Stomach (tissue), 9 donors: Measurements from ENCODE around the gene PPP1R36. TPM values are rescaled to one million over a fixed set of nuclear protein-coding genes. Genes with fewer than 3 reads are reported as not detected.
"Not testable (repeated sequence)": the region's sequence is repeated elsewhere in the genome, so short reads cannot be mapped to it uniquely, and the experiment has no call there.

Experiments
- DNase-seq, 2 donors: peaks; one replicate each; pipeline versions ENCODE4 v3.0.0 to v3.0.0-alpha.2; 2013 to 2019
- H3K27ac ChIP-seq, 5 donors: fragments of 200-600 bp in 4 of 5; sonication (generic) in 4 of 5; one replicate each; pipeline ENCODE4 v1.5.1; 2013 to 2019; ENCODE audit warnings: mild to moderate bottlenecking in 1 of 5, moderate library complexity in 1 of 5
- H3K27me3 ChIP-seq, 3 donors: fragments of 200-600 bp; sonication (generic); one replicate each; pipeline ENCODE4 v1.5.1; 2017 to 2019; ENCODE audit warnings: mixed run types in 1 of 3
- H3K36me3 ChIP-seq, 4 donors: fragments of 200-600 bp; sonication (generic); 1 replicate in 3 of 4; 2 replicates in 1 of 4; pipeline ENCODE4 v1.5.1; 2016 to 2019
- H3K4me1 ChIP-seq, 4 donors: fragments of 200-600 bp; sonication (generic); one replicate each; pipeline ENCODE4 v1.5.1; 2016 to 2019
- H3K4me3 ChIP-seq, 4 donors: fragments of 200-600 bp; sonication (generic) in 3 of 4; one replicate each; pipeline ENCODE4 v1.5.1; 2016 to 2019; ENCODE audit warnings: mild to moderate bottlenecking in 1 of 4
- H3K9me3 ChIP-seq, 4 donors: fragments of 200-600 bp; sonication (generic); one replicate each; pipeline ENCODE4 v1.5.1; 2016 to 2019
- EP300 ChIP-seq: sonication (generic); formaldehyde crosslinking; IDR thresholded peaks from one replicate; pipeline ENCODE4 v1.6.1; 2017; ENCODE audit warnings: antibody characterized with exemption
- POLR2A ChIP-seq, 4 donors: fragments of 450-650 bp; IDR thresholded peaks; one replicate each; pipeline ENCODE4 v1.6.1; 2016; ENCODE audit warnings: antibody characterized with exemption in 4 of 4, control low read depth in 2 of 4, mild to moderate bottlenecking in 1 of 4, moderate library complexity in 1 of 4
- POLR2AphosphoS5 ChIP-seq, 3 donors: sonication (generic); formaldehyde crosslinking; IDR thresholded peaks; one replicate each; pipeline ENCODE4 v1.6.1; 2016; ENCODE audit warnings: antibody characterized with exemption in 3 of 3
- WGBS, 5 donors: extraction: QIAGEN DNeasy Blood & Tissue Kit in 3 of 5; methylation state at CpG; one replicate each; pipeline versions ENCODE4 v1.1.5 to v1.1.7; 2013 to 2018; 5-methylcytosine and 5-hydroxymethylcytosine counted together
- intact Hi-C: fragments of 100-400 bp; cut with DNase I; formaldehyde crosslinking; loops from one replicate; pipeline ENCODE4 v1.15.1; 2023; ENCODE audit warnings: low total_unique reads
- polyA plus RNA-seq, 3 donors: library from polyadenylated mRNA; stranded (reverse); fragments of 200-250 nt; gene quantifications; one replicate each; pipeline ENCODE4 v1.2.3, GENCODE V29; 2013
- total RNA-seq, 5 donors: library from RNA; depleted of rRNA; stranded (reverse); fragments of >200 nt; gene quantifications; one replicate each; pipeline versions ENCODE4 v1.1.0 to v1.2.3, GENCODE V29; 2014 to 2016
- TF ChIP-seq, protein P1 (sequence below), 7 experiments: fragments of 450-650 bp in 4 of 7; fragments of 200-600 bp in 3 of 7; sonication (generic) in 3 of 7; IDR thresholded peaks; one replicate each; pipeline ENCODE4 v1.5.1; 2016 to 2019; ENCODE audit warnings: antibody characterized with exemption in 7 of 7, control low read depth in 2 of 7, mild to moderate bottlenecking in 1 of 7
- donor health status: healthy with polysubstance abuse.
- donor health status: Bipolar disorder and iron deficiency.
- donor health status: healthy.

The PPP1R36 gene
- total and polyA plus RNA-seq, 8 donors: 3.2 to 13.1 (median 6.2) TPM; not detected in 3

DNA sequence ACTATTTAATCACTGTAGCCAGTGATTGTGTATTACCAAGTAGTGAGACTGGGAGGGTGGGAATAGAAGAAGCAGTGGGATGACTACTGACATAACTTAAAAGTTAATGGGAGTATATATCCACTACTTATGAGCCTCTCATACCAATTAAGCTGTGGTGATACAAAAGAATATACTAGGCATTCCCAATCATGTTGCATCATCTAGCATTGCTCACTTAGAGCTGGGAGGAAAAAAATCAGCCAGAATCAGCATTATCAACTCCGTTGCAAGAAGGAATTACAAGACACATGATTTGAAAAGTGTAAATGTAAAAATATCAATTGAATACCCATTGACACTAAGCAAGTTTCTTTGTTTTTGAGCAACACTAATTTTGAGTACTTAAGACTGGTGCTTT, 745 bp upstream of the PPP1R36 start:
- DNase-seq: no peak
- Histone ChIP-seq H3K4me1 (peaks cover 0 to 36% (median 14%) of the 10 kb centered on the region in 4 donors), H3K36me3 (no peaks in the 10 kb centered on the region), H3K27ac (peak overlapping the region in 3 of 5 donors; percentile 70 to 84 (median 79)), H3K27me3 (peaks cover 0 to 8% (median 8%) of the 10 kb centered on the region in 3 donors), H3K9me3 (no peaks in the 10 kb centered on the region), H3K4me3 (no peak overlapping the region)
- intact Hi-C loops: no loop called here
- 85 to 95% (median 89%) methylated on average over 1 of the region's 1 CpG for WGBS, 5 donors
- TF ChIP-seq POLR2A (IDR thresholded peaks at IDR 0.05) (no peak), EP300 (no peak), POLR2AphosphoS5 (IDR thresholded peaks at IDR 0.05) (no peak)
- TF ChIP-seq, protein P1, sequence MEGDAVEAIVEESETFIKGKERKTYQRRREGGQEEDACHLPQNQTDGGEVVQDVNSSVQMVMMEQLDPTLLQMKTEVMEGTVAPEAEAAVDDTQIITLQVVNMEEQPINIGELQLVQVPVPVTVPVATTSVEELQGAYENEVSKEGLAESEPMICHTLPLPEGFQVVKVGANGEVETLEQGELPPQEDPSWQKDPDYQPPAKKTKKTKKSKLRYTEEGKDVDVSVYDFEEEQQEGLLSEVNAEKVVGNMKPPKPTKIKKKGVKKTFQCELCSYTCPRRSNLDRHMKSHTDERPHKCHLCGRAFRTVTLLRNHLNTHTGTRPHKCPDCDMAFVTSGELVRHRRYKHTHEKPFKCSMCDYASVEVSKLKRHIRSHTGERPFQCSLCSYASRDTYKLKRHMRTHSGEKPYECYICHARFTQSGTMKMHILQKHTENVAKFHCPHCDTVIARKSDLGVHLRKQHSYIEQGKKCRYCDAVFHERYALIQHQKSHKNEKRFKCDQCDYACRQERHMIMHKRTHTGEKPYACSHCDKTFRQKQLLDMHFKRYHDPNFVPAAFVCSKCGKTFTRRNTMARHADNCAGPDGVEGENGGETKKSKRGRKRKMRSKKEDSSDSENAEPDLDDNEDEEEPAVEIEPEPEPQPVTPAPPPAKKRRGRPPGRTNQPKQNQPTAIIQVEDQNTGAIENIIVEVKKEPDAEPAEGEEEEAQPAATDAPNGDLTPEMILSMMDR (IDR thresholded peaks at IDR 0.05): no peak

DNA sequence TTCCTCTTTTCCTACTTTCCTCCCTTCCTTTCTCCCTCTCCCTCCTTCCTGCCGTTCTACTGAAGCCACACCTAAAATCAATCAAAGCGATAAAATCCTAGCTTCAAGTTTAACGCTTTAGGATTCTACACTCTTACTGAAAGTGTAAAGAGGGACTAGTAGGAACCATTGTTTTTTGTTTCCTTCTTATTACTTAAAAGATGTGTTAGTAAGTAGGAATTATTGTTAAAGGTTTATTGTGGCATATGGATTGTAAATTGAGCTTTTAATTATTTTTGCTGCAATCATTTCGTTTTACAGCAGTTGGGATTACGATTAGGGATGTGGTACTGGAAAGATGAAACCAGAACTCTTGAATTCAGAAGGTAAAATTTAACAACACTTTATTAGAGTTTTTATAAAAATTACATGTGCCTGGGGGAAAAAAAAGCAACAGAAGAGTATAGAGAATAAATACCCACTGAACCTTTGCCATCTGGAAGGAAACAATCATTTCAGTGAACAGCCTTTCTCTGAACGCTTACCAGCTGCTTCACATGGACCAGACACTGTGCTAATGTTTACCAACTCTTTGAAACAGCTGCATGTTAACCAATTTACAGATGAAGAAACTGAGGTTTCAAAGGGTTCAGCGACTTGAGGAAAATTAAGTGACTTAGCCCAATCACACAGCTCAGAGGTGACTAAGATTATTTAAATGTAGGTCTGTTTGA, 1.0 kb downstream of the PPP1R36 start:
- TF ChIP-seq, protein P1 (IDR thresholded peaks at IDR 0.05): no peak
- TF ChIP-seq EP300 (no peak), POLR2A (IDR thresholded peaks at IDR 0.05) (no peak), POLR2AphosphoS5 (IDR thresholded peaks at IDR 0.05) (no peak)
- peak overlapping the region; percentile 70 to 84 (median 81) for H3K27ac ChIP-seq
- H3K36me3 ChIP-seq: no peaks in the 10 kb centered on the region
- 40 to 48% (median 43%) methylated on average over 7 of the region's 7 CpGs for WGBS, 5 donors
- no peaks in the 10 kb centered on the region for H3K9me3 ChIP-seq
- intact Hi-C loops: loop anchor here (10.0 kb wide), 1 partner anchor 84 kb away; no protein-coding TSS in a partner anchor
- H3K4me3 ChIP-seq: peak overlapping the region; percentile 42 to 62 (median 47)
- peaks cover 0 to 23% (median 12%) of the 10 kb centered on the region in 4 donors for H3K4me1 ChIP-seq
- peaks cover 0 to 8% (median 8%) of the 10 kb centered on the region in 3 donors for H3K27me3 ChIP-seq
- DNase-seq: peak in 1 of 2 donors; percentile 12

DNA sequence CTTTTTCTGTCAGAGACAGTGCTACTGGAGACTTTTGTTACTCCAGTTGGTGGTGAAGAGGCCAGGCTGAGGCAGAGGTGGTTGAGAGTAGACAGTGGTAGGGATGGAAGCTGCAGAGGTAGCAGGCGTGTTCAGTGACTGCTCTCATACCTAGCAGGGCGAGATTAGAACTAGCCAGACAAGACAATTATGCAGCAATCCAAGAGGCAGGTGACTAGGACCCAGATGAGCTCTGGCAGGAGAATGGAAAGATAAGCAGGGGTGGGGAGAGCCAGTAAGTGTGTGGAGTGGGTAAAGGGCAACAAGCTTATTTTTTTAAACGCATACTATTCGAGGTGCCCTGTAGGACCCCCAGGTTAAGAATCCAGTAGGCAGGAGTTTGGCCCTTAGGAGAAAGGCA, 4.8 kb downstream of the PPP1R36 start:
- Histone ChIP-seq H3K4me1 (peaks cover 0 to 16% (median 8%) of the 10 kb centered on the region in 4 donors), H3K36me3 (no peaks in the 10 kb centered on the region), H3K27me3 (peaks cover 0 to 8% (median 8%) of the 10 kb centered on the region in 3 donors), H3K27ac (no peak overlapping the region), H3K4me3 (no peak overlapping the region), H3K9me3 (no peaks in the 10 kb centered on the region)
- 43 to 61% (median 47%) methylated on average over 4 of the region's 4 CpGs for WGBS, 5 donors
- no peak for DNase-seq
- intact Hi-C loops: loop anchor here (10.0 kb wide), 1 partner anchor 80 kb away; no protein-coding TSS in a partner anchor
- TF ChIP-seq, protein P1 (IDR thresholded peaks at IDR 0.05): no peak
- no peak for TF ChIP-seq POLR2A (IDR thresholded peaks at IDR 0.05)
- TF ChIP-seq POLR2AphosphoS5 (IDR thresholded peaks at IDR 0.05): no peak
- TF ChIP-seq EP300: no peak

DNA sequence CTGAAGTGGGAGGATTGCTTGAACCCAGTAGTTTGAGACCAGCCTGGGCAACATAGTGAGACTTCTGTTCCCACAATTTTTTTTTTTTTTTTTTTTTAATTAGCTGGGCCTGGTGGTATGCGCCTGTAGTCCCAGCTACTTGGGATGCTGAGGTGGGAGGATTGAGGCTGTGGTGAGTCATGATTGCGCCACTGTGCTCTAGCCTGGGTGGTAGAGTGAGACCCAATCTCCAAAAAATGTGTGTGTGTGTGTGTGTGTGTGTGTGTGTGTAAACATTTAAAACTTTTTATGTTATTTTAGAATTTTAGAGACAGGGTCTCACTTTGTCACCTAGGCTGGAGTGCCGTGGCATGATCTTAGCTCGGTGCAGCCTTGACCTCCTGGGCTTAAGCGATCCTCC, 6.8 kb downstream of the PPP1R36 start:
- WGBS, 5 donors: 94 to 98% (median 97%) methylated on average over 5 of the region's 5 CpGs
- intact Hi-C loops: loop anchor here (10.0 kb wide), 1 partner anchor 78 kb away; no protein-coding TSS in a partner anchor

DNA sequence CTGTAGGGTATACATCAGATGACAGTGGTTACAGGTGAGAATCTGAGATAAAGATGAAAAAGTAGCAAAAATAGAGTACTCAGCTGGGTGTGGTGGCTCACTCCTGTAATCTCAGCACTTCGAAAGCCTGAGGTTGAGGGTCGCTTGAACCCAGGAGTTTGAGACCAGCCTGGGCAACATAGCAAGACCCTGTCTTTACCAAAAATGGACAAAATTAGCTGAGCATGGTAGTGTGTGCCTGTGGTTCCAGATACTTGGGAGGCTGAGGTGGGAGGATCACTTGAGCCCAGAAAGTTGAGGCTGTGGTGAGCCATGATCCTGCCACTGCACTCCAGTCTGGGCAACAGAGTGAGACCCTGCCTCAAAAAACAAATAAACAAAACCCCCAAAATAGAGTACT, 8.5 kb downstream of the PPP1R36 start:
- not testable (repeated sequence) for H3K4me1 ChIP-seq, DNase-seq
- intact Hi-C loops: loop anchor here (10.0 kb wide), 1 partner anchor 77 kb away; no protein-coding TSS in a partner anchor

More for the DNA sequence above, 6.8 kb downstream of the PPP1R36 start:
- no peaks in the 10 kb centered on the region for H3K27me3 ChIP-seq
- TF ChIP-seq, protein P1 (IDR thresholded peaks at IDR 0.05): no peak
- no peaks in the 10 kb centered on the region for H3K4me1 ChIP-seq
- H3K36me3 ChIP-seq: no peaks in the 10 kb centered on the region
- no peak overlapping the region for H3K27ac ChIP-seq
- no peak for DNase-seq
- H3K9me3 ChIP-seq: no peaks in the 10 kb centered on the region
- no peak overlapping the region for H3K4me3 ChIP-seq

More for the DNA sequence above, 8.5 kb downstream of the PPP1R36 start:
- H3K27me3 ChIP-seq, H3K27ac ChIP-seq, H3K9me3 ChIP-seq, H3K36me3 ChIP-seq, H3K4me3 ChIP-seq: not testable (repeated sequence)
- 92 to 97% (median 93%) methylated on average over 2 of the region's 2 CpGs for WGBS, 5 donors
